HepG2 (cell line): ENCODE results near the gene PADI4.

ENCODE experiments used
- EHMT2 ChIP-seq: fragments of 200-600 bp; sonication (generic); IDR thresholded peaks from 2 replicates; pipeline ENCODE4 v1.7.0; 2017; ENCODE audit warnings: antibody characterized with exemption, low read depth, low read length, borderline replicate concordance
- MEIS1 ChIP-seq: sonication (generic); formaldehyde crosslinking; IDR thresholded peaks from 2 replicates; pipeline ENCODE4 v1.9.0; 2021; ENCODE audit warnings: mild to moderate bottlenecking, missing genetic modification reagents, moderate library complexity, borderline replicate concordance
- NFKBIZ ChIP-seq: IDR thresholded peaks from 2 replicates; pipeline ENCODE4 v1.6.1; 2018; ENCODE audit warnings: missing genetic modification reagents, missing compliant biosample characterization
- POLR2AphosphoS2 ChIP-seq: IDR thresholded peaks from 2 replicates; pipeline ENCODE4 v1.6.1; 2011; ENCODE audit warnings: low read depth, low read length, improper control_type of control experiment
- SMAD3 ChIP-seq: sonication (generic); formaldehyde crosslinking; IDR thresholded peaks from 2 replicates; pipeline ENCODE4 v1.4.0; 2020; ENCODE audit warnings: missing genetic modification reagents
- SUZ12 ChIP-seq: fragments of 150-350 bp; IDR thresholded peaks from 2 replicates; pipeline ENCODE4 v1.6.1; 2014; ENCODE audit warnings: low read depth, low read length
- TF ChIP-seq, protein P1 (sequence below): sonication (generic); formaldehyde crosslinking; IDR thresholded peaks from 2 replicates; pipeline ENCODE4 v1.5.0; 2020; ENCODE audit warnings: mild to moderate bottlenecking, missing genetic modification reagents, moderate library complexity

DNA sequence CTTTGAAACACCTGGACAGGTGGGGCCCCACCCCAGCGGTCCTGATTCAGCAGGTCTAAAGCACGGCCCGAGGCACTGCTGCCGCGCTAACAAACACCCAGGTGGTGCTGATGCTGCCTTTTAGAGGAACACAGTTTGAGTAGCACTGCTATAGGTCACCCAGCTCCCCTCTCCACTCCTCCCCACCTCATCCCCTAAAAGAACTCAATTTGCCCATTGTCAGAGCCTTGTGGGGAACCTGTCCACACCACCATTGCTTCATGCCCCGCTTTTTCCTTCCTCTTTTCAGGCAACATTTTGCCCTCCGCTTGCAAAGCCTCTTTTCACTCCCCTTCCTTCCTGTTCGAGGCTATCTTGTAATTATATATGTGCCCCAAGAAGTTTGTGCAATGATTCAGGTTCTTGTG, 26.2 kb upstream of the PADI4 start:
- no peak for TF ChIP-seq MEIS1 (CRISPR knock-in tag)
- no peak for TF ChIP-seq SMAD3
- no peak for TF ChIP-seq POLR2AphosphoS2
- TF ChIP-seq EHMT2: no peak
- TF ChIP-seq, protein P1, sequence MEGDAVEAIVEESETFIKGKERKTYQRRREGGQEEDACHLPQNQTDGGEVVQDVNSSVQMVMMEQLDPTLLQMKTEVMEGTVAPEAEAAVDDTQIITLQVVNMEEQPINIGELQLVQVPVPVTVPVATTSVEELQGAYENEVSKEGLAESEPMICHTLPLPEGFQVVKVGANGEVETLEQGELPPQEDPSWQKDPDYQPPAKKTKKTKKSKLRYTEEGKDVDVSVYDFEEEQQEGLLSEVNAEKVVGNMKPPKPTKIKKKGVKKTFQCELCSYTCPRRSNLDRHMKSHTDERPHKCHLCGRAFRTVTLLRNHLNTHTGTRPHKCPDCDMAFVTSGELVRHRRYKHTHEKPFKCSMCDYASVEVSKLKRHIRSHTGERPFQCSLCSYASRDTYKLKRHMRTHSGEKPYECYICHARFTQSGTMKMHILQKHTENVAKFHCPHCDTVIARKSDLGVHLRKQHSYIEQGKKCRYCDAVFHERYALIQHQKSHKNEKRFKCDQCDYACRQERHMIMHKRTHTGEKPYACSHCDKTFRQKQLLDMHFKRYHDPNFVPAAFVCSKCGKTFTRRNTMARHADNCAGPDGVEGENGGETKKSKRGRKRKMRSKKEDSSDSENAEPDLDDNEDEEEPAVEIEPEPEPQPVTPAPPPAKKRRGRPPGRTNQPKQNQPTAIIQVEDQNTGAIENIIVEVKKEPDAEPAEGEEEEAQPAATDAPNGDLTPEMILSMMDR (CRISPR knock-in tag): no peak
- no peak for TF ChIP-seq SUZ12
- no peak for TF ChIP-seq NFKBIZ (CRISPR knock-in tag)
